Neural crest cell (in vitro differentiated cells): ENCODE measurements around the gene RADIL. TPM values are rescaled to one million over a fixed set of nuclear protein-coding genes. Genes with fewer than 3 reads are reported as not detected.

ENCODE experiments used
- DNase-seq: peaks from one replicate; pipeline ENCODE4 v3.0.0; 2021; ENCODE audit warnings: low read depth, mixed read lengths, low spot score
- H3K27ac Mint-ChIP-seq: one replicate; pipeline ENCODE4 v1.8.0; 2021; ENCODE audit warnings: mild to moderate bottlenecking, mixed read lengths; ENCODE audit not compliant: unreplicated experiment
- H3K27me3 Mint-ChIP-seq: 2 replicates; pipeline ENCODE4 v1.8.0; 2021; ENCODE audit warnings: low read depth, mild to moderate bottlenecking, mixed read lengths
- H3K36me3 Mint-ChIP-seq: 2 replicates; pipeline ENCODE4 v1.8.0; 2021; ENCODE audit warnings: low read depth, mild to moderate bottlenecking, mixed read lengths
- H3K4me1 Mint-ChIP-seq: 2 replicates; pipeline ENCODE4 v1.8.0; 2021; ENCODE audit warnings: mixed read lengths
- H3K4me3 Mint-ChIP-seq: one replicate; pipeline ENCODE4 v1.8.0; 2021; ENCODE audit warnings: mild to moderate bottlenecking, mixed read lengths
- H3K9me3 Mint-ChIP-seq: 2 replicates; pipeline ENCODE4 v1.8.0; 2021; ENCODE audit warnings: mixed read lengths
- total RNA-seq: library from RNA; stranded (reverse); gene quantifications from 2 replicates; pipeline ENCODE4 v1.2.1, GENCODE V29; 2021
- TF ChIP-seq, protein P1 (sequence below): fragments of 200-600 bp; sonication (generic); conservative IDR thresholded peaks from 2 replicates; pipeline ENCODE4 v1.5.0; 2021; ENCODE audit warnings: antibody characterized with exemption, mild to moderate bottlenecking

Gene RADIL
- total RNA-seq, 1 donor from 2014 or later = 13.8 TPM

GRCh38 chr7:4886671-4887070 lies 3.2 kb upstream of the RADIL start:
- Mint-ChIP-seq H3K4me3 (peak overlapping the region; percentile 31), H3K27ac (no peak overlapping the region), H3K27me3 (peaks cover 6% of the 10 kb centered on the region), H3K9me3 (no peaks in the 10 kb centered on the region), H3K4me1 (peaks cover 17% of the 10 kb centered on the region), H3K36me3 (no peaks in the 10 kb centered on the region)
- no peak for DNase-seq
- TF ChIP-seq, protein P1, sequence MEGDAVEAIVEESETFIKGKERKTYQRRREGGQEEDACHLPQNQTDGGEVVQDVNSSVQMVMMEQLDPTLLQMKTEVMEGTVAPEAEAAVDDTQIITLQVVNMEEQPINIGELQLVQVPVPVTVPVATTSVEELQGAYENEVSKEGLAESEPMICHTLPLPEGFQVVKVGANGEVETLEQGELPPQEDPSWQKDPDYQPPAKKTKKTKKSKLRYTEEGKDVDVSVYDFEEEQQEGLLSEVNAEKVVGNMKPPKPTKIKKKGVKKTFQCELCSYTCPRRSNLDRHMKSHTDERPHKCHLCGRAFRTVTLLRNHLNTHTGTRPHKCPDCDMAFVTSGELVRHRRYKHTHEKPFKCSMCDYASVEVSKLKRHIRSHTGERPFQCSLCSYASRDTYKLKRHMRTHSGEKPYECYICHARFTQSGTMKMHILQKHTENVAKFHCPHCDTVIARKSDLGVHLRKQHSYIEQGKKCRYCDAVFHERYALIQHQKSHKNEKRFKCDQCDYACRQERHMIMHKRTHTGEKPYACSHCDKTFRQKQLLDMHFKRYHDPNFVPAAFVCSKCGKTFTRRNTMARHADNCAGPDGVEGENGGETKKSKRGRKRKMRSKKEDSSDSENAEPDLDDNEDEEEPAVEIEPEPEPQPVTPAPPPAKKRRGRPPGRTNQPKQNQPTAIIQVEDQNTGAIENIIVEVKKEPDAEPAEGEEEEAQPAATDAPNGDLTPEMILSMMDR = no peak

DNA sequence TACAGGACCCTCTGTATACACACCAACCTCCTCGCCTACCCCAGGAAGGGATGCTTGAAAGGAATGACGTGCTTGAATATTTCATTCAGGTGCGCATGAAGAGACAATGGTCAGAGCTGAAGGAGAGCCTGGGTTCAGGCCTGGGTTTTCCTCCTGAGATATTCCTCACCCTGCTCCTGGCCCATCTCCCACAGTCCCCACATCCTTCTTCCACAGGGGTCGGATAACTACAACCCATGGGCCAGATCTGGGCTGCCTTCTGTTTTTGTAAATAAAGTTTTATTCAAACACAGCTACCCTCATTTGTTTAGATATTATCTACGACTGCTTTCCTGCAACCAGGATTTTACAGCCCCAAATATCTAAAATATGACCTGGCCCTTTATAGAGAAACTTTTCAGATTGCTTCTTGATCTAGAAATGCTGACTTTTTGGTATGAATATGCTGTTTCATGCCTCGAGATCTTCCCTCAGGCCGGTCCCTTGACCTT lies 1.8 kb upstream of the RADIL start:
- Mint-ChIP-seq H3K36me3 (no peaks in the 10 kb centered on the region), H3K4me1 (peaks cover 22% of the 10 kb centered on the region), H3K9me3 (no peaks in the 10 kb centered on the region), H3K27ac (no peak overlapping the region), H3K27me3 (peaks cover 6% of the 10 kb centered on the region), H3K4me3 (peak overlapping the region; percentile 19)
- TF ChIP-seq, protein P1 = no peak
- no peak for DNase-seq

- Mint-ChIP-seq H3K9me3 (no peaks in the 10 kb centered on the region), H3K36me3 (no peaks in the 10 kb centered on the region), H3K27ac (no peak overlapping the region)
Observed at GRCh38 chr7:4884164-4884563, 648 bp upstream of the RADIL start.

DNA sequence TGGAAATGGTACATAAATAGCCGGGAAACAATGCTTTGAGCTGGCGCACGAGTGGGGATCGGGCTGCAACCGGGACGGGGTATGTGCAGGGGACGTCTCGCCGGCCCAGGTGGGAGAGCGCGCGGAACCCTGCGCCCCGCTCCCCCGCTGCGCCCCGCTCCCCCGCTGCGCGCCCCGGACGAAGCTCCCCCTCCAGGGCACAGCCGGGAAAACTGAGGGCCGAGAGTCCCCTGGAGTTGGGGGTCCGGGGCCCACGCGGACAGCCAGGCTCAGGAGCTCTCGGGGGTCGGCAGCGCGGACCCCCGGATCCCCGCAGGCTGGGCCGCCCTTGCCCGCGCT lies 514 bp downstream of the RADIL start:
- Mint-ChIP-seq H3K4me3 (peak overlapping the region; percentile 92), H3K9me3 (no peaks in the 10 kb centered on the region), H3K27ac (peak overlapping the region; percentile 96), H3K27me3 (peaks cover 3% of the 10 kb centered on the region), H3K4me1 (peaks cover 33% of the 10 kb centered on the region), H3K36me3 (no peaks in the 10 kb centered on the region)
- no peak for DNase-seq
- TF ChIP-seq, protein P1 = no peak

More at GRCh38 chr7:4884164-4884563, 648 bp upstream of the RADIL start:
- no peak for DNase-seq
- Mint-ChIP-seq H3K27me3 (peaks cover 4% of the 10 kb centered on the region), H3K4me1 (peaks cover 33% of the 10 kb centered on the region), H3K4me3 (peak overlapping the region; percentile 76)
- TF ChIP-seq, protein P1 = no peak

DNA sequence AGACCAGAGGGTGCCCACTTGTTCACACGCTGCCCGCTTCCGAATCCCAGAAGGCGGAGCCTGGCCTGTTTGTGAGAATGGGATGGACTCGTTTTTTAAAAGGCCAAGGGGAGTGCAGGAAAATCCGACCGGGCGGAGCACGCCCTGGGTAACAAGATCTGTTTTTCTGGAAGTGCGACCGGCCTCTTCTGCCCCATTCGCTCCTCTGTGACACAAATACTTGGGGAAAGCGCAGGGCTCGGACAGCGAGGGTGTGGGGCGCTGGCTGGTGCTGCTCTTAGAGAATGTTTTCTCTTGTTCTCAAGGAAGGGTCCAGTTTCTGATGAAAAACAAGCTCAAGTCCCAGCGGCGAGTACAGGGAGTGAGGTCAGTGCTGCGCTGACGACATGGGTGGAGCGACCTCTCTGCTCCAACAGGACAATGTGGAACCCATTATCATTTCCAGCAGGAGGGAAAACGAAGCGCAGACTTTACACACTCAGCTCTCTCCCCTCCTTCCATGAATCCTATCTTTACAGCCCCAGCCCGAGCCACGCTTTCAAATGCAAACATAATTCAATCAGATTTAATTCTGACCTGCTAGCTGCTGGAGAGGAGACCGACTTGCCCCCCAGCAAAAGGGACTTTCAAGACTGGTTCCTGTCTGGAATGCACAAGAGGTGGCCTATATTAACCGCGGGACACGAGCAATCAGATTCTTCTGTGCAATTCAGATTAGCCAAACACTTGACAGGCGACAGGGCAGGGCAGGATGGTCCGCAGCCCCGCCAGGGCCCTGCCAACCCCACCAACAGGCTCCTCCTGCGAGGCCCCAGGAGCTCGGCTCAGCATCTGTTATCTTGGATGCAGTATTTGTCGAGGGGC lies 1.1 kb downstream of the RADIL start:
- TF ChIP-seq, protein P1 = no peak
- peaks cover 3% of the 10 kb centered on the region for H3K27me3 Mint-ChIP-seq
- no peaks in the 10 kb centered on the region for H3K36me3 Mint-ChIP-seq
- peak; percentile 28 for DNase-seq
- peaks cover 31% of the 10 kb centered on the region for H3K4me1 Mint-ChIP-seq
- H3K9me3 Mint-ChIP-seq = no peaks in the 10 kb centered on the region
- peak overlapping the region; percentile 92 for H3K4me3 Mint-ChIP-seq
- H3K27ac Mint-ChIP-seq = peak overlapping the region; percentile 96
